Thoracic aorta (tissue), 2 donors: ENCODE measurements around the gene CDKAL1. TPM values are rescaled to one million over a fixed set of nuclear protein-coding genes. Genes with fewer than 3 reads are reported as not detected.
"Not testable (repeated sequence)": the region's sequence is repeated elsewhere in the genome, so short reads cannot be mapped to it uniquely, and the experiment has no call there.

Experiments used
- ATAC-seq: fragments of 150-250 bp; one replicate; pipeline ENCODE4 v1.8.0; 2017; ENCODE audit warnings: low read depth; ENCODE audit not compliant: insufficient number of reproducible peaks, low FRiP score
- DNase-seq: peaks from one replicate; pipeline ENCODE4 v3.0.0-alpha.2; 2020; ENCODE audit warnings: low spot score
- H3K27ac ChIP-seq, 2 donors: fragments of 200-600 bp; sonication (generic); 1 replicate in 1 of 2; 2 replicates in 1 of 2; pipeline ENCODE4 v1.5.1; 2016; ENCODE audit warnings: mild to moderate bottlenecking in 2 of 2, moderate library complexity in 2 of 2
- H3K27me3 ChIP-seq: fragments of 200-600 bp; sonication (generic); replicated peaks from 2 replicates; pipeline ENCODE4 v1.6.0; 2016; ENCODE audit warnings: mild to moderate bottlenecking; ENCODE audit not compliant: insufficient read depth
- H3K36me3 ChIP-seq: fragments of 200-600 bp; sonication (generic); one replicate; pipeline ENCODE4 v1.5.1; 2016
- H3K4me1 ChIP-seq, 2 donors: fragments of 200-600 bp; sonication (generic); 1 replicate in 1 of 2; 2 replicates in 1 of 2; pipeline versions ENCODE4 v1.5.1 to v1.6.0; 2016; ENCODE audit warnings: low read depth in 2 of 2, mild to moderate bottlenecking in 1 of 2; ENCODE audit not compliant: control insufficient read depth in 1 of 2
- H3K4me3 ChIP-seq: fragments of 200-600 bp; sonication (generic); 2 replicates; pipeline ENCODE4 v1.5.1; 2016; ENCODE audit warnings: mild to moderate bottlenecking
- H3K9me3 ChIP-seq: fragments of 200-600 bp; sonication (generic); 2 replicates; pipeline ENCODE4 v1.5.1; 2016
- CTCF ChIP-seq: fragments of 200-600 bp; sonication (generic); IDR thresholded peaks from one replicate; pipeline ENCODE4 v1.5.1; 2019; ENCODE audit warnings: antibody characterized with exemption
- total RNA-seq, 2 donors: library from RNA; depleted of rRNA; stranded (reverse); fragments of >200 nt; gene quantifications; one replicate each; pipeline versions ENCODE4 v1.1.0 to v1.2.3, GENCODE V29; 2016

Gene CDKAL1
- total RNA-seq, 2 donors from 2014 or later, result 8.5 to 14.6 TPM

- H3K4me3 ChIP-seq, result no peak overlapping the region
- no peak for DNase-seq
- H3K27me3 ChIP-seq, result no peaks in the 10 kb centered on the region
- no peaks in the 10 kb centered on the region for H3K36me3 ChIP-seq
- TF ChIP-seq CTCF, result no peak
- H3K27ac ChIP-seq, result no peak overlapping the region
- peaks cover 0 to 7% of the 10 kb centered on the region in 2 donors for H3K4me1 ChIP-seq
- no peak for ATAC-seq
- no peaks in the 10 kb centered on the region for H3K9me3 ChIP-seq
These were observed 217.2 kb downstream of the CDKAL1 start for GRCh38 chr6:20751293-20751935.

- Histone ChIP-seq H3K27me3 (no peaks in the 10 kb centered on the region), H3K4me3 (no peak overlapping the region), H3K36me3 (no peaks in the 10 kb centered on the region), H3K4me1 (no peaks in the 10 kb centered on the region), H3K27ac (no peak overlapping the region), H3K9me3 (no peaks in the 10 kb centered on the region)
- no peak for DNase-seq
- no peak for ATAC-seq
- no peak for TF ChIP-seq CTCF
These were observed 221.4 kb downstream of the CDKAL1 start for GRCh38 chr6:20755631-20756030.

- H3K27me3 ChIP-seq, H3K27ac ChIP-seq, ATAC-seq, DNase-seq, H3K9me3 ChIP-seq, H3K4me1 ChIP-seq, H3K36me3 ChIP-seq, H3K4me3 ChIP-seq: not testable (repeated sequence)
These were observed 222.4 kb downstream of the CDKAL1 start for GRCh38 chr6:20756584-20757147.

GRCh38 chr6:20757761-20758160, 223.5 kb downstream of the CDKAL1 start:
- no peak overlapping the region for H3K27ac ChIP-seq
- no peaks in the 10 kb centered on the region for H3K4me1 ChIP-seq
- H3K27me3 ChIP-seq, result no peaks in the 10 kb centered on the region
- H3K4me3 ChIP-seq, result no peak overlapping the region
- H3K36me3 ChIP-seq, result no peaks in the 10 kb centered on the region
- ATAC-seq (no peak), DNase-seq (no peak)
- H3K9me3 ChIP-seq, result no peaks in the 10 kb centered on the region
- no peak for TF ChIP-seq CTCF

GRCh38 chr6:20763296-20763695, 229.0 kb downstream of the CDKAL1 start:
- no peak for ATAC-seq
- DNase-seq, result no peak
- Histone ChIP-seq H3K36me3 (no peaks in the 10 kb centered on the region), H3K27me3 (no peaks in the 10 kb centered on the region), H3K4me3 (no peak overlapping the region), H3K4me1 (no peaks in the 10 kb centered on the region), H3K27ac (no peak overlapping the region), H3K9me3 (no peaks in the 10 kb centered on the region)
- no peak for TF ChIP-seq CTCF

- Histone ChIP-seq H3K36me3 (no peaks in the 10 kb centered on the region), H3K4me1 (no peaks in the 10 kb centered on the region), H3K27ac (no peak overlapping the region), H3K27me3 (no peaks in the 10 kb centered on the region), H3K9me3 (no peaks in the 10 kb centered on the region), H3K4me3 (no peak overlapping the region)
- TF ChIP-seq CTCF, result no peak
- no peak for DNase-seq
- no peak for ATAC-seq
These were observed 235.4 kb downstream of the CDKAL1 start for GRCh38 chr6:20769631-20770030.
